ENCODE measurements around the gene DNAJB8. TPM values are rescaled to one million over a fixed set of nuclear protein-coding genes. Genes with fewer than 3 reads are reported as not detected.

Gene DNAJB8
- total RNA-seq, 2 donors from 2014 or later, result not detected

DNA sequence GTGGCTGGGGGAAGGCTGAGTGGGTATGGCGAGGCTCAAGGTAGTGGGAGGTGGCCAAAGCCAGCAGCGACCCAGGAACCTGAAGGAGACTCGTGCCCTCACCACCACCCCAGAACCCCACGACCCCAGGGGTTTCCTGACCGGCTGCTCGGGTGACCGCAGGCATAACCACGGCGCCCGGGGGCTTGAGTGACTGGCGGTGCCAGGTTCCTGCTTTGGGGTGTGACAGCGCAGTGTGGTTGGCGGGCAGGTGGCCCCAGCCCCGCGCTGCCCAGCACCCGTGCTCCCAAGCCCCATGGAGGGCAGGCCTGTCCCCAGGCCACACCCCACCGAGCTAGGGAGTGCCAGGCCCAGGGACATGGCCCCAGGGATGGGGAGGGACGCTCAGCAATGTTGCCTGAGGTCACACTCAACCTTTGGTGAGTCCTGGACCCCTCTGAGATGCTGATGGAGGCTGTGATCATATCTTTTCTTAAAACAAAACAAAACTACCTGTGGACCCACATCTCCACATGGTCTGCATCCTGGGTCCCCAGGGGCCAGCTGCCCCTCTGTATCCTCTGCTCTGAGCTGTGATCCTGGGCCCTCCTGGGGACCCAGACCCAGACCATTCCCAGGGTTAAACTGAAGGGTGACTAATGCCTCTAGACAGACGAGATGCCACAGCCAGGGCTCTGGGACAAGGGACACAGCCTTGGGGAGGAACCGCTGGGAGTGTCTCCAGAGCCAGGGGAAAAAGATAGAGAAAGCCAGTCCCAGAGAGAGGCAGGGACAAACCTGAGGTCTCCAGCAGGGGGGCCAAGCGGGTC is 13.0 kb downstream of the DNAJB8 start:
- Mint-ChIP-seq H3K27ac (no peak overlapping the region), H3K36me3 (ENCODE audit: low read depth) (no peaks in the 10 kb centered on the region), H3K9me3 (no peaks in the 10 kb centered on the region), H3K4me3 (no peak overlapping the region), H3K4me1 (peaks cover 7% of the 10 kb centered on the region), H3K27me3 (ENCODE audit: insufficient read depth) (peaks cover 85% of the 10 kb centered on the region)
- Histone ChIP-seq H3K27me3 (ENCODE audit: control insufficient read depth, insufficient read depth, low read length, poor library complexity, severe bottlenecking) (peaks cover 52% of the 10 kb centered on the region), H3K9ac (ENCODE audit: extremely low read depth, low read length, poor library complexity, severe bottlenecking) (no peak overlapping the region), H3K9me3 (ENCODE audit: control insufficient read depth, low read length) (no peaks in the 10 kb centered on the region), H3K4me1 (ENCODE audit: control insufficient read depth, insufficient read depth, low read length) (peaks cover 4% of the 10 kb centered on the region), H3K27ac (ENCODE audit: low read depth, low read length) (no peak overlapping the region), H3K4me3 (ENCODE audit: low read length) (no peak overlapping the region), H3K36me3 (ENCODE audit: control insufficient read depth, insufficient read depth, low read length) (no peaks in the 10 kb centered on the region)
- no peak for TF ChIP-seq CTCF (conservative IDR thresholded peaks at IDR 0.05)
- 83 to 92% methylated on average over 7 to 20 of the region's 21 CpGs for WGBS, 2 experiments (ENCODE audit: insufficient coverage in 1 of 2, insufficient read length in 1 of 2)
- no peak for DNase-seq

GRCh38 chr3:128452678-128453275 is 13.9 kb downstream of the DNAJB8 start:
- TF ChIP-seq CTCF (conservative IDR thresholded peaks at IDR 0.05), result no peak
- WGBS, 2 experiments (ENCODE audit: insufficient coverage in 1 of 2, insufficient read length in 1 of 2), result 89 to 90% methylated on average over 20 to 21 of the region's 21 CpGs
- Histone ChIP-seq H3K27ac (ENCODE audit: low read depth, low read length) (no peak overlapping the region), H3K9ac (ENCODE audit: extremely low read depth, low read length, poor library complexity, severe bottlenecking) (no peak overlapping the region), H3K4me1 (ENCODE audit: control insufficient read depth, insufficient read depth, low read length) (peaks cover 4% of the 10 kb centered on the region), H3K4me3 (ENCODE audit: low read length) (no peak overlapping the region), H3K27me3 (ENCODE audit: control insufficient read depth, insufficient read depth, low read length, poor library complexity, severe bottlenecking) (peaks cover 59% of the 10 kb centered on the region), H3K9me3 (ENCODE audit: control insufficient read depth, low read length) (no peaks in the 10 kb centered on the region), H3K36me3 (ENCODE audit: control insufficient read depth, insufficient read depth, low read length) (no peaks in the 10 kb centered on the region)
- H3K9me3 Mint-ChIP-seq, result no peaks in the 10 kb centered on the region
- H3K4me3 Mint-ChIP-seq, result no peak overlapping the region
- H3K4me1 Mint-ChIP-seq, result peaks cover 11% of the 10 kb centered on the region
- DNase-seq, result no peak
- H3K36me3 Mint-ChIP-seq (ENCODE audit: low read depth), result no peaks in the 10 kb centered on the region
- H3K27me3 Mint-ChIP-seq (ENCODE audit: insufficient read depth), result peaks cover 87% of the 10 kb centered on the region
- no peak overlapping the region for H3K27ac Mint-ChIP-seq

DNA sequence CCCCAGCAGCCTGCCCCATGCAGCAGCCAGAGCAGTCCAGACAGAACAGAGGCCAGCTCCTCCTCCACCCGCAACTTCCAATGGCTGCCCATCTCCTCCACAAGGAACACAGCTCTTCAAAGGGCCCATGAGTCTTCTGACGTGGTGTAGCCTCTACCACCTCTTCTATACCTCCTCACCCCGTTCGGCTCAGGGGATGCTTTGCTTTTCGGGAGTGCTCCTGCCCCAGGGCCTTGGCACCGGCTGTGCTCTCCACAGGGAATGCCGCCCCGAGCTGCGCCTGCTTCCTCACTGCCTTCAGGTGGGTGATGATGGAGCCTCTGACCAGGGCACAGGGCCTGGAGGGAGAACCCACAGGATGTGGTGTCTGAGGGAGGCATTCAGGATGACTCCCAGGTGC is 14.6 kb downstream of the DNAJB8 start:
- no peak overlapping the region for H3K27ac Mint-ChIP-seq
- peaks cover 65% of the 10 kb centered on the region for H3K27me3 ChIP-seq (ENCODE audit: control insufficient read depth, insufficient read depth, low read length, poor library complexity, severe bottlenecking)
- H3K9me3 ChIP-seq (ENCODE audit: control insufficient read depth, low read length), result no peaks in the 10 kb centered on the region
- DNase-seq, result no peak
- 80 to 88% methylated on average over 4 to 9 of the region's 9 CpGs for WGBS, 2 experiments (ENCODE audit: insufficient coverage in 1 of 2, insufficient read length in 1 of 2)
- no peaks in the 10 kb centered on the region for H3K9me3 Mint-ChIP-seq
- H3K36me3 ChIP-seq (ENCODE audit: control insufficient read depth, insufficient read depth, low read length), result no peaks in the 10 kb centered on the region
- H3K27ac ChIP-seq (ENCODE audit: low read depth, low read length), result no peak overlapping the region
- H3K4me3 Mint-ChIP-seq, result no peak overlapping the region
- TF ChIP-seq CTCF (conservative IDR thresholded peaks at IDR 0.05), result no peak
- H3K27me3 Mint-ChIP-seq (ENCODE audit: insufficient read depth), result peaks cover 89% of the 10 kb centered on the region
- peaks cover 11% of the 10 kb centered on the region for H3K4me1 Mint-ChIP-seq
- no peak overlapping the region for H3K4me3 ChIP-seq (ENCODE audit: low read length)
- H3K4me1 ChIP-seq (ENCODE audit: control insufficient read depth, insufficient read depth, low read length), result peaks cover 4% of the 10 kb centered on the region
- no peaks in the 10 kb centered on the region for H3K36me3 Mint-ChIP-seq (ENCODE audit: low read depth)
- H3K9ac ChIP-seq (ENCODE audit: extremely low read depth, low read length, poor library complexity, severe bottlenecking), result no peak overlapping the region
